Caco-2 (cell line): ENCODE measurements around the gene TNPO2. TPM values are rescaled to one million over a fixed set of nuclear protein-coding genes. Genes with fewer than 3 reads are reported as not detected.

Experiments used
- BruUV-seq: library from RNA; stranded (reverse); fragments of 400-500 nt; replicated peaks from 2 replicates; lab custom pipeline; 2021; lab: Mats Ljungman, UMichigan
- CTCF ChIA-PET: fragments of 300-600 bp; sonication (Branson Sonifier 250); formaldehyde crosslinking; loops from one replicate; lab custom pipeline; 2022; ENCODE audit warnings: antibody characterized with exemption; lab: Charles Lee
- POLR2A ChIA-PET: fragments of 300-600 bp; sonication (Branson Sonifier 250); formaldehyde crosslinking; loops from one replicate; lab custom pipeline; 2022; ENCODE audit warnings: antibody characterized with exemption; lab: Charles Lee
- DNase-seq, 2 experiments: peaks; one replicate each; pipeline versions ENCODE4 v3.0.0 to v3.0.0-alpha.2; 2020 to 2022
- H3K27me3 ChIP-seq: replicated peaks from 2 replicates; pipeline ENCODE4 v1.6.0; 2011; ENCODE audit warnings: low read length; ENCODE audit not compliant: control insufficient read depth, insufficient read depth
- H3K36me3 ChIP-seq: 2 replicates; pipeline ENCODE4 v1.5.1; 2011; ENCODE audit warnings: low read length; ENCODE audit not compliant: control insufficient read depth, insufficient read depth
- H3K4me1 ChIP-seq: fragments of 250-450 bp; sonication (Bioruptor Pico); 2 replicates; pipeline ENCODE4 v1.5.1; 2020; ENCODE audit warnings: mild to moderate bottlenecking
- H3K4me3 ChIP-seq: 2 replicates; pipeline ENCODE4 v1.5.1; 2011; ENCODE audit warnings: low read depth, mild to moderate bottlenecking, control low read depth, low read length
- H3K9me3 ChIP-seq: fragments of 250-450 bp; sonication (Bioruptor Pico); 2 replicates; pipeline ENCODE4 v1.5.1; 2020; ENCODE audit warnings: mild to moderate bottlenecking, moderate library complexity
- H3K27ac Mint-ChIP-seq: one replicate; pipeline ENCODE4 v1.8.0; 2022; ENCODE audit warnings: mixed read lengths; ENCODE audit not compliant: unreplicated experiment
- H3K27me3 Mint-ChIP-seq: one replicate; pipeline ENCODE4 v1.8.0; 2022; ENCODE audit warnings: mixed read lengths; ENCODE audit not compliant: insufficient read depth, unreplicated experiment
- H3K36me3 Mint-ChIP-seq: one replicate; pipeline ENCODE4 v1.8.0; 2022; ENCODE audit warnings: mild to moderate bottlenecking, mixed read lengths; ENCODE audit not compliant: insufficient read depth, unreplicated experiment
- H3K4me1 Mint-ChIP-seq: one replicate; pipeline ENCODE4 v1.8.0; 2022; ENCODE audit warnings: low read depth, mixed read lengths; ENCODE audit not compliant: unreplicated experiment
- H3K4me3 Mint-ChIP-seq: one replicate; pipeline ENCODE4 v1.8.0; 2022; ENCODE audit warnings: mild to moderate bottlenecking, moderate library complexity, mixed read lengths; ENCODE audit not compliant: unreplicated experiment
- H3K9me3 Mint-ChIP-seq: one replicate; pipeline ENCODE4 v1.8.0; 2022; ENCODE audit warnings: mixed read lengths; ENCODE audit not compliant: unreplicated experiment
- CTCF ChIP-seq, 2 experiments: fragments of 200-600 bp in 1 of 2; IDR thresholded peaks; 1 replicate in 1 of 2; 2 replicates in 1 of 2; pipeline versions ENCODE4 v1.5.1 to v1.8.0; 2011 to 2022; ENCODE audit warnings: antibody characterized with exemption in 1 of 2, control low read depth in 1 of 2, inconsistent platforms in 1 of 2, low read depth in 1 of 2, low read length in 1 of 2, mild to moderate bottlenecking in 1 of 2, moderate library complexity in 1 of 2; ENCODE audit not compliant: insufficient read depth in 1 of 2, severe bottlenecking in 1 of 2, unreplicated experiment in 1 of 2
- intact Hi-C: fragments of 100-400 bp; cut with micrococcal nuclease; formaldehyde crosslinking; loops from one replicate; pipeline ENCODE4 v1.10.0; 2022; ENCODE audit not compliant: unreplicated experiment
- total RNA-seq: library from RNA; stranded (reverse); gene quantifications from 2 replicates; pipeline ENCODE4 v1.2.3, GENCODE V29; 2022

The TNPO2 gene
- total RNA-seq, 1 experiment from 2014 or later: 87.8 TPM

- H3K36me3 ChIP-seq: peaks cover 2% of the 10 kb centered on the region
- no peaks in the 10 kb centered on the region for H3K27me3 ChIP-seq
- Mint-ChIP-seq H3K4me3 (no peak overlapping the region), H3K27ac (no peak overlapping the region), H3K36me3 (peaks cover 32% of the 10 kb centered on the region), H3K4me1 (no peaks in the 10 kb centered on the region), H3K27me3 (no peaks in the 10 kb centered on the region), H3K9me3 (no peaks in the 10 kb centered on the region)
- intact Hi-C loops: no loop called here
- no peaks in the 10 kb centered on the region for H3K4me1 ChIP-seq
- ChIA-PET POLR2A (no interaction called here), CTCF (interaction anchor here (0.8 to 1.0 kb wide), 2 partner anchors 30 to 107 kb away, joined by 3 read pairs; no protein-coding TSS in a partner anchor)
- H3K4me3 ChIP-seq: no peak overlapping the region
- peak in 1 of 2 experiments; percentile 52 for DNase-seq
- BruUV-seq: no TSS peak
- no peaks in the 10 kb centered on the region for H3K9me3 ChIP-seq
- peak in 1 of 2 experiments; percentile 9 for TF ChIP-seq CTCF (IDR thresholded peaks at IDR 0.05; ENCODE audit: insufficient read depth in 1 of 2, low read depth in 1 of 2, low read length in 1 of 2, severe bottlenecking in 1 of 2, unreplicated experiment in 1 of 2)
Observed at GRCh38 chr19:12766051-12766521, 42.4 kb upstream of the TNPO2 start.

- H3K9me3 ChIP-seq: no peaks in the 10 kb centered on the region
- H3K4me3 ChIP-seq: no peak overlapping the region
- no peak for TF ChIP-seq CTCF (IDR thresholded peaks at IDR 0.05; ENCODE audit: insufficient read depth in 1 of 2, low read depth in 1 of 2, low read length in 1 of 2, severe bottlenecking in 1 of 2, unreplicated experiment in 1 of 2)
- Mint-ChIP-seq H3K27ac (peak overlapping the region; percentile 57), H3K36me3 (peaks cover 31% of the 10 kb centered on the region), H3K4me3 (no peak overlapping the region), H3K4me1 (no peaks in the 10 kb centered on the region), H3K27me3 (no peaks in the 10 kb centered on the region), H3K9me3 (no peaks in the 10 kb centered on the region)
- no peak for DNase-seq
- H3K4me1 ChIP-seq: no peaks in the 10 kb centered on the region; the same call in 1 of the 2 replicates
- intact Hi-C loops: loop anchor here (5.0 kb wide), 1 partner anchor 83 kb away; no protein-coding TSS in a partner anchor
- ChIA-PET CTCF (no interaction called here), POLR2A (no interaction called here)
- BruUV-seq: no TSS peak
- no peaks in the 10 kb centered on the region for H3K27me3 ChIP-seq
- peaks cover 2% of the 10 kb centered on the region for H3K36me3 ChIP-seq
Observed at GRCh38 chr19:12764698-12765097, 41.0 kb upstream of the TNPO2 start.

GRCh38 chr19:12763100-12763499 is 39.4 kb upstream of the TNPO2 start:
- POLR2A ChIA-PET: no interaction called here
- no peak for TF ChIP-seq CTCF (IDR thresholded peaks at IDR 0.05; ENCODE audit: insufficient read depth in 1 of 2, low read depth in 1 of 2, low read length in 1 of 2, severe bottlenecking in 1 of 2, unreplicated experiment in 1 of 2)
- Mint-ChIP-seq H3K4me3 (no peak overlapping the region), H3K27ac (no peak overlapping the region), H3K27me3 (no peaks in the 10 kb centered on the region), H3K4me1 (no peaks in the 10 kb centered on the region), H3K9me3 (no peaks in the 10 kb centered on the region), H3K36me3 (peaks cover 31% of the 10 kb centered on the region)
- BruUV-seq: TSS peak; percentile 17
- Histone ChIP-seq H3K36me3 (peaks cover 2% of the 10 kb centered on the region), H3K4me1 (no peaks in the 10 kb centered on the region; the same call in 1 of the 2 replicates), H3K9me3 (no peaks in the 10 kb centered on the region), H3K27me3 (no peaks in the 10 kb centered on the region), H3K4me3 (no peak overlapping the region)
- CTCF ChIA-PET: interaction anchor here (1.6 kb wide), 1 partner anchor 12 kb away, joined by 3 read pairs; no protein-coding TSS in a partner anchor
- intact Hi-C loops: loop anchor here (5.0 kb wide), 1 partner anchor 84 kb away; no protein-coding TSS in a partner anchor
- no peak for DNase-seq
